Lung (tissue), 12 donors: Measurements from ENCODE around the gene SLC37A3. TPM values are rescaled to one million over a fixed set of nuclear protein-coding genes. Genes with fewer than 3 reads are reported as not detected.

ENCODE experiments used
- ATAC-seq: fragments of 200-7000 bp; cut with Tn5 transposase; one replicate; pipeline ENCODE4 v1.9.1; 2020; ENCODE audit warnings: moderate number of reproducible peaks; ENCODE audit not compliant: insufficient read depth, low FRiP score
- DNase-seq, 3 donors: peaks; one replicate each; pipeline ENCODE4 v3.0.0-alpha.2; 2013 to 2017
- H3K27ac ChIP-seq, 2 donors: one replicate each; pipeline ENCODE4 v1.5.1; 2013; ENCODE audit warnings: mild to moderate bottlenecking in 2 of 2, moderate library complexity in 2 of 2, control low read depth in 1 of 2, inconsistent platforms in 1 of 2, low read depth in 1 of 2, low read length in 1 of 2
- H3K27me3 ChIP-seq, 3 donors: one replicate each; pipeline ENCODE4 v1.5.1; 2013; ENCODE audit warnings: low read length in 2 of 3; ENCODE audit not compliant: control insufficient read depth in 3 of 3, insufficient read depth in 3 of 3
- H3K36me3 ChIP-seq, 4 donors: one replicate each; pipeline ENCODE4 v1.5.1; 2013; ENCODE audit warnings: low read length in 4 of 4, mild to moderate bottlenecking in 1 of 4, moderate library complexity in 1 of 4; ENCODE audit not compliant: control insufficient read depth in 4 of 4, insufficient read depth in 4 of 4
- H3K4me1 ChIP-seq, 5 donors: one replicate each; pipeline ENCODE4 v1.5.1; 2013; ENCODE audit warnings: low read length in 5 of 5, mild to moderate bottlenecking in 2 of 5, moderate library complexity in 1 of 5; ENCODE audit not compliant: control insufficient read depth in 5 of 5, insufficient read depth in 5 of 5
- H3K4me3 ChIP-seq: one replicate; pipeline ENCODE4 v1.5.1; 2013; ENCODE audit warnings: mild to moderate bottlenecking, control low read depth, moderate library complexity
- H3K9ac ChIP-seq, 2 donors: one replicate each; pipeline ENCODE4 v1.5.1; 2013; ENCODE audit warnings: low read length in 2 of 2, control low read depth in 1 of 2; ENCODE audit not compliant: insufficient read depth in 1 of 2
- H3K9me3 ChIP-seq, 4 donors: one replicate each; pipeline ENCODE4 v1.5.1; 2013; ENCODE audit warnings: low read length in 3 of 4, mild to moderate bottlenecking in 1 of 4, moderate library complexity in 1 of 4; ENCODE audit not compliant: control insufficient read depth in 4 of 4, insufficient read depth in 3 of 4
- CTCF ChIP-seq: IDR thresholded peaks from 2 replicates; pipeline ENCODE4 v1.5.1; 2012; ENCODE audit warnings: mild to moderate bottlenecking; ENCODE audit errors: control extremely low read depth, extremely low read depth
- WGBS, 2 donors: extraction: QIAGEN DNeasy Blood & Tissue Kit; methylation state at CpG; one replicate each; pipeline ENCODE4 v1.1.7; 2013; 5-methylcytosine and 5-hydroxymethylcytosine counted together
- polyA plus RNA-seq, 2 donors: library from polyadenylated mRNA; stranded (reverse); fragments of 200-250 nt; gene quantifications; one replicate each; pipeline ENCODE4 v1.2.1, GENCODE V29; 2013
- total RNA-seq, 2 donors: library from RNA; depleted of rRNA in 1 of 2; stranded (reverse); fragments of >200 nt in 1 of 2; gene quantifications; one replicate each; pipeline ENCODE4 v1.2.1, GENCODE V29; 2014 to 2021
- donor health status: control.
- donor health status: control.
- donor health status: Bipolar disorder and iron deficiency.
- donor health status: healthy.
- donor health status: DM: yes; HTN: yes; CAD: no.

Gene SLC37A3
- total and polyA plus RNA-seq, 4 donors, result 19.2 to 53.4 (median 26.8) TPM

- ATAC-seq, result no peak
- no peak for TF ChIP-seq CTCF
- WGBS, 2 donors, result 88 to 90% methylated on average over 3 of the region's 3 CpGs
Observed at GRCh38 chr7:140358024-140358411, 40.3 kb downstream of the SLC37A3 start.

GRCh38 chr7:140350056-140350455 lies 48.3 kb downstream of the SLC37A3 start:
- no peak overlapping the region for H3K9ac ChIP-seq
- no peak overlapping the region for H3K4me3 ChIP-seq
- peaks cover 21 to 37% (median 24%) of the 10 kb centered on the region in 4 donors for H3K36me3 ChIP-seq
- no peaks in the 10 kb centered on the region for H3K4me1 ChIP-seq
- H3K27me3 ChIP-seq, result no peaks in the 10 kb centered on the region
- DNase-seq (no peak), ATAC-seq (no peak)
- WGBS, 2 donors, result 87 to 90% methylated on average over 5 of the region's 5 CpGs
- TF ChIP-seq CTCF, result no peak
- no peaks in the 10 kb centered on the region for H3K9me3 ChIP-seq
- H3K27ac ChIP-seq, result no peak overlapping the region

More at GRCh38 chr7:140358024-140358411, 40.3 kb downstream of the SLC37A3 start:
- no peak overlapping the region for H3K9ac ChIP-seq
- H3K9me3 ChIP-seq, result no peaks in the 10 kb centered on the region
- H3K36me3 ChIP-seq, result peaks cover 7 to 17% (median 10%) of the 10 kb centered on the region in 4 donors
- no peaks in the 10 kb centered on the region for H3K4me1 ChIP-seq
- H3K4me3 ChIP-seq, result no peak overlapping the region
- DNase-seq, result no peak
- H3K27ac ChIP-seq, result no peak overlapping the region
- no peaks in the 10 kb centered on the region for H3K27me3 ChIP-seq

GRCh38 chr7:140349144-140349771 lies 49.1 kb downstream of the SLC37A3 start:
- H3K27me3 ChIP-seq, result no peaks in the 10 kb centered on the region
- ATAC-seq (no peak), DNase-seq (peak in 2 of 3 donors; percentile 10 to 32)
- no peak overlapping the region for H3K9ac ChIP-seq
- TF ChIP-seq CTCF, result no peak
- H3K36me3 ChIP-seq, result peaks cover 19 to 35% (median 25%) of the 10 kb centered on the region in 4 donors
- no peaks in the 10 kb centered on the region for H3K4me1 ChIP-seq
- peak overlapping the region in 1 of 2 donors; percentile 26 for H3K27ac ChIP-seq
- H3K4me3 ChIP-seq, result no peak overlapping the region
- no peaks in the 10 kb centered on the region for H3K9me3 ChIP-seq
- WGBS, 2 donors, result 67 to 79% methylated on average over 8 of the region's 8 CpGs
